Central memory CD8-positive, alpha-beta T cell (primary cell): ENCODE measurements around the gene MINPP1.
A peak's percentile ranks its signal among the peaks of the same experiment; 100 is the strongest.
"Not testable (repeated sequence)": the region's sequence is repeated elsewhere in the genome, so short reads cannot be mapped to it uniquely, and the experiment has no call there.

ENCODE experiments used
- ATAC-seq: fragments of 150-1000 bp; cut with Tn5 transposase; replicated peaks from 2 replicates; pipeline ENCODE4 v1.10.0; 2022; ENCODE audit warnings: mild to moderate bottlenecking, moderate FRiP score, moderate number of reproducible peaks; ENCODE audit not compliant: poor library complexity, severe bottlenecking; ENCODE audit errors: extremely low read depth
- DNase-seq, 2 donors: peaks; one replicate each; pipeline ENCODE4 v3.0.0; 2021; ENCODE audit warnings: low spot score in 2 of 2
- H3K27ac Mint-ChIP-seq: one replicate; pipeline ENCODE4 v1.8.0; 2022; ENCODE audit warnings: low read depth, mild to moderate bottlenecking, moderate library complexity, mixed read lengths
- H3K27me3 Mint-ChIP-seq: one replicate; pipeline ENCODE4 v1.8.0; 2022; ENCODE audit warnings: mixed read lengths
- H3K36me3 Mint-ChIP-seq: one replicate; pipeline ENCODE4 v1.8.0; 2022; ENCODE audit warnings: mild to moderate bottlenecking, moderate library complexity, mixed read lengths; ENCODE audit not compliant: insufficient read depth
- H3K4me1 Mint-ChIP-seq: one replicate; pipeline ENCODE4 v1.8.0; 2022; ENCODE audit warnings: mixed read lengths
- H3K4me3 Mint-ChIP-seq: one replicate; pipeline ENCODE4 v1.8.0; 2022; ENCODE audit warnings: mild to moderate bottlenecking, moderate library complexity, mixed read lengths
- H3K9me3 Mint-ChIP-seq: one replicate; pipeline ENCODE4 v1.8.0; 2022; ENCODE audit warnings: mixed read lengths

MINPP1 gene, protein sequence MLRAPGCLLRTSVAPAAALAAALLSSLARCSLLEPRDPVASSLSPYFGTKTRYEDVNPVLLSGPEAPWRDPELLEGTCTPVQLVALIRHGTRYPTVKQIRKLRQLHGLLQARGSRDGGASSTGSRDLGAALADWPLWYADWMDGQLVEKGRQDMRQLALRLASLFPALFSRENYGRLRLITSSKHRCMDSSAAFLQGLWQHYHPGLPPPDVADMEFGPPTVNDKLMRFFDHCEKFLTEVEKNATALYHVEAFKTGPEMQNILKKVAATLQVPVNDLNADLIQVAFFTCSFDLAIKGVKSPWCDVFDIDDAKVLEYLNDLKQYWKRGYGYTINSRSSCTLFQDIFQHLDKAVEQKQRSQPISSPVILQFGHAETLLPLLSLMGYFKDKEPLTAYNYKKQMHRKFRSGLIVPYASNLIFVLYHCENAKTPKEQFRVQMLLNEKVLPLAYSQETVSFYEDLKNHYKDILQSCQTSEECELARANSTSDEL

DNA sequence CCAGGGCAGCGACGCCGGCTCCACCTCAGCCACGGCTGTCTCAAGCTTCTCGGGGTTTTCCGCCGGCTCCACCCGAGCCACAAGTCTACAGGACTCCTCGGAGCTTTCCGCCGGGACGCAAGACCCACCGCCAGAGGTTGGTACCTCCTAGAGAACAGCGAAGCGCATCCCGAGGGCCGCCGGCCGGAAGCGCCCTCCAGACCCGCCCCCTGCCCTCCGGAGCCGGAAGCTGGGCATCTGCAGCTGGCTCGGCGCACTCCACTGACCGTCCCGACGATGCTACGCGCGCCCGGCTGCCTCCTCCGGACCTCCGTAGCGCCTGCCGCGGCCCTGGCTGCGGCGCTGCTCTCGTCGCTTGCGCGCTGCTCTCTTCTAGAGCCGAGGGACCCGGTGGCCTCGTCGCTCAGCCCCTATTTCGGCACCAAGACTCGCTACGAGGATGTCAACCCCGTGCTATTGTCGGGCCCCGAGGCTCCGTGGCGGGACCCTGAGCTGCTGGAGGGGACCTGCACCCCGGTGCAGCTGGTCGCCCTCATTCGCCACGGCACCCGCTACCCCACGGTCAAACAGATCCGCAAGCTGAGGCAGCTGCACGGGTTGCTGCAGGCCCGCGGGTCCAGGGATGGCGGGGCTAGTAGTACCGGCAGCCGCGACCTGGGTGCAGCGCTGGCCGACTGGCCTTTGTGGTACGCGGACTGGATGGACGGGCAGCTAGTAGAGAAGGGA is at the start of gene MINPP1:
MINPP1 (plus strand) TSS at position 254 of the 726 bp plus-strand sequence; CDS start at position 277, 23 bp downstream.
- Mint-ChIP-seq H3K9me3 (no peaks in the 10 kb centered on the region), H3K36me3 (peaks cover 13% of the 10 kb centered on the region), H3K4me1 (peaks cover 17% of the 10 kb centered on the region), H3K27ac (peak within 1 kb of the TSS; percentile 80), H3K4me3 (peak within 1 kb of the TSS; percentile 92), H3K27me3 (no peaks in the 10 kb centered on the region)
- peak; percentile 31 to 35 for DNase-seq
- ATAC-seq: peak; percentile 77

DNA sequence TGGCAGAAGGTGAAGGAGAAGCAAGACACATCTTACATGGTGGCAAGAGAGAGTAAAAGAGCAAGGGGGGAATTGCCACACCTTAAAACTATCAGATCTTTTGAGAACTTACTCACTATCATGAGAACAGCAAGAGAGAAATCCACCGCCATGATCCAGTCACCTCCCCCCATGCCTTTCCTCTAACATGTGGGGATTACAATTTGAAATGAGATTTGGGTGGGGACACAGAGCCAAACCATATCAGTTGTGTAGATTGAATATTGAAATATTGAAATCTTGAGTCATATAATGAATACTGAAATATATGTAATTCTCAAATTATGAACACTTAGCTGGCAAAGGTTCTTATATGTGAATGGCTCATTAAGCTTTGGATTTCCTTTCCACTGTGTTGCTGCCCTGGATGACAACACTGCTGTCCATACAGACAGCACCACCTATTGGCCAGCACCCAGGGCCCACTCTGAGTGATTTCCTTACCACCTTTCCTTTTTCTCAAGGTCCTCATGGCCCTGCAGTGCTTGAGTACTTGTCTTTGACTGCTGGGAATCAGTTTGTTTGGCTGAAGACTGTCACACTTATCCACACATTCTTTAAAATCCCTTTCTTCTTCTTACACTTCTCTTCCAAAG is 48.0 kb upstream of the MINPP1 start:
- H3K36me3 Mint-ChIP-seq, DNase-seq, H3K27ac Mint-ChIP-seq, H3K4me3 Mint-ChIP-seq, H3K27me3 Mint-ChIP-seq, H3K9me3 Mint-ChIP-seq, H3K4me1 Mint-ChIP-seq: not testable (repeated sequence)
- peak; percentile 52 for ATAC-seq

DNA sequence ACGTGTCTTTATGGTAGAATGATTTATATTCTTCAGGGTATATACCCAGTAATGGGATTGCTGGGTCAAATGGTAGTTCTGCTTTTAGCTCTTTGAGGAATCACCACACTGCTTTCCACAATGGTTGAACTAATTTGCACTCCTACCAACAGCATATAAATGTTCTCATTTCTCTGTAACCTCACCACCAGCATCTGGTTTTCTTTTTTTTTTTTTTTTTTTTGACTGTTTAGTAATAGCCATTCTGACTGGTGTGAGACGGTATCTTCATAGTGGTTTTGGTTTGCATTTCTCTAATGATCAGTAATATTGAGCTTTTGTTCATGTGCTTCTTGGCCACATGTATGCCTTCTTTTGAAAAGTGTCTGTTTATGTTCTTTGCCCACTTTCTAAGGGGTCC is 42.9 kb upstream of the MINPP1 start:
- H3K27me3 Mint-ChIP-seq, H3K4me3 Mint-ChIP-seq, H3K27ac Mint-ChIP-seq, ATAC-seq, H3K9me3 Mint-ChIP-seq, DNase-seq, H3K4me1 Mint-ChIP-seq, H3K36me3 Mint-ChIP-seq: not testable (repeated sequence)

DNA sequence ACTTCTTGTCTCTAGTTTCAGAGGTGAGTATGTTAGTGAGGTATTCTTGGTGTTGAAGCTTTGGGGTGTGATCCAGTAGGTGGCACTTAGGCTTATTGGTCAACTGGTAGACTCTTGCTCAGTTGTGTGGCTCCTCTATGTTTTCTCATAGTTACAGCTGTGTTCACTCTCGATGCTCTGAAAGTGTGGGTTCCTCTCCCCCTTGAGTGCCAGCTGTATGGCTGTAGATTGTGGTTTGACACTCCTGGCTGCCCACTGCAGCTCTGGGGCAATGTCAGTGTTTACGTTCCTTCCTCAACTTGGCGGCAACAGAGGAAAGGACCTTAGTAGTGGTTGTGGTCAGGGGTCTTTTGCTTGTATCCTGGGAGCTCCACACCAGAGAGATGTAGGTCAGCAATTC is 37.8 kb upstream of the MINPP1 start:
- not testable (repeated sequence) for H3K27ac Mint-ChIP-seq, H3K27me3 Mint-ChIP-seq, H3K4me3 Mint-ChIP-seq, DNase-seq, H3K9me3 Mint-ChIP-seq, ATAC-seq, H3K36me3 Mint-ChIP-seq, H3K4me1 Mint-ChIP-seq

DNA sequence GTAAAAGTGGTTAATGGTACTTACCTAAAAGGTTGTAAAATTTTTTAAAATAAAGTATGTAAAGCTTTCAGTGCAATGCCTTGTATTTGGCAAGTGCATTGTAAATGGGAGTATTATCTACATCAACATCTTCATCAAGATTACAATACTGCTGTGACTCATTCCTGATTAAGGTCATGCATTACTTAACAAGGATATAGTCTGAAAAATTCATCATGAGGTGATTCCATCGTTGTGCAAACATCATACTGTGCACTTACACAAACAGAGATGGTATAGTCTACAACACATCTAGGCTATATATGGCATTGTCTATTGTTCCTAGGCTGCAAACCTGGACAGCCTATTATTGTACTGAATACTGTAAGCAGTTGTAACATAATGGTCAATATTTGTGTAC is 16.0 kb upstream of the MINPP1 start:
- DNase-seq, H3K9me3 Mint-ChIP-seq, H3K27ac Mint-ChIP-seq, ATAC-seq, H3K27me3 Mint-ChIP-seq, H3K4me3 Mint-ChIP-seq, H3K36me3 Mint-ChIP-seq, H3K4me1 Mint-ChIP-seq: not testable (repeated sequence)

DNA sequence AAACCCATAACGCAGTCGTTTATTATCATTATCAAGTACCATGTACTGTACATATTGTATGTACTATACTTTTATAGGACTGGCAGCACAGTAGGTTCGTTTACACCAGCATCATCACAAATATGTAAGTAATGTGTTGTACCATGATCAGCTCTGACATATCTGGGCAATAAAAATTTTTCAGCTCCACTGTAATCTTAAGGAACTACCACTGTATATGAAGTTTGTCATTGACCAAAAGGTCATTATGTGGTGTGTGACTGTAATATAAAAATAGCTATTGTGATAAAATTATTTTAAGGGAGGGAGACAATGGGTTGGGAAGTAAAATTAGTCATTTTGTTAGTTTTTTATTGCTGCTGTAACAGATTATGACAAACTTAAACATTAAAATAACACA is 14.4 kb upstream of the MINPP1 start:
- H3K36me3 Mint-ChIP-seq, H3K4me1 Mint-ChIP-seq, H3K27me3 Mint-ChIP-seq, H3K4me3 Mint-ChIP-seq, DNase-seq, H3K27ac Mint-ChIP-seq, ATAC-seq, H3K9me3 Mint-ChIP-seq: not testable (repeated sequence)

DNA sequence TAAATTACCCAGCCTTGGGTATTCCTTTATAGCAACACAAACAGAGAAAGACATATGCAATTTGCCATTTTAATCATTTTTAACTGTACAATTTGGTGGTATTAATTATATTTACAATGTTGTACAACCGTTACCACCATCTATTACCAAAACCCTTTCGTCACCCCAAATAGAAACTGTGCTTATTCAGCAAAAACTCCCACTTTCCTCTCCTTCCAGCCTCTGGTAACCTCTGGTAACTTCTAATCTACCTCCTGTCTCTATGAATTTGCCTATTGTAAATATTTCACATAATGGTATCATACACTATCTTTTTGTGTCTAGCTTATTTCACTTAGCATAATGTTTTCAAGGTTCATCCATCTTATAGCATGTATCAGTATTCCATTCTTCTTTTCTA is 12.2 kb upstream of the MINPP1 start:
- not testable (repeated sequence) for ATAC-seq, H3K27ac Mint-ChIP-seq, H3K4me3 Mint-ChIP-seq, H3K4me1 Mint-ChIP-seq, H3K9me3 Mint-ChIP-seq, DNase-seq, H3K36me3 Mint-ChIP-seq
- H3K27me3 Mint-ChIP-seq: peaks cover 14% of the 10 kb centered on the region

DNA sequence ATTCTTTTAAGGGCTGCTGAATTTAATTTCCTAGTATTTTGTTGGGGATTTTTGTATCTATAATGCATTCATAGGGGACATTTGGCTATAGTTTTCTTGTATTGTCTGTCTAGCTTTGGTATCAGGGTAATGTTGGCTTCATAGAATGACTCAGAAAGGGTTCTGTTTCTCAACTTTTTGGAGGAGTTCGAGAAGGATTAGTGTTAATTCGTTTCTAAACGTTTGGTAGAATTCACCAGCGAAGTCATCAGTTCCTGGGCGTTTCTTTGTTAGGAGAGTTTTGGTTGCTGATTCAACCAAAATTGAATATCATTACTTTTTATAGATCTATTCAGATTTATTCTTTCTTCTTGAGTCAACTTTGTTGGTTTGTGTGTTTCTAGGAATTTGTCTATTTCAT is 9.2 kb upstream of the MINPP1 start:
- DNase-seq, H3K27ac Mint-ChIP-seq, ATAC-seq, H3K4me1 Mint-ChIP-seq, H3K4me3 Mint-ChIP-seq, H3K9me3 Mint-ChIP-seq, H3K36me3 Mint-ChIP-seq: not testable (repeated sequence)
- peaks cover 16% of the 10 kb centered on the region for H3K27me3 Mint-ChIP-seq

DNA sequence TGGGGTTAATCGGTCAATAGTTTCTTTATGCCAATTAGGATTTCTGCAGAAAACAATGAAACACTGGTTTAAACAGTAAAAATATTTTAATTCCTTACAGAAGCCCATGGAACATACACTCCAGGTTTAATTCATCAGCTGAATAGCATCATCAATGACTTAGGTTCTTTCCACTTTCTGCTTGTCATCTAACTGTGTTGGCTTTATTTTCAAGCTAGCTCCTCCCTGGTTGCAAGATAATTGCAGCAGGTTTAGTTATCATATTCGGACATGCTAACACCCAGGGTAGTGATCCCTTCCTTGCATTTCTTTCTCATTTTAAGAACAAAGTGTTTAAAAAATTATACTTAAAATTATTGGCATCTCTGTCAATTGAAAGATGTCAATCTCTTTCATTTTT is 7.3 kb upstream of the MINPP1 start:
- H3K9me3 Mint-ChIP-seq, H3K4me1 Mint-ChIP-seq, ATAC-seq, DNase-seq, H3K4me3 Mint-ChIP-seq, H3K27ac Mint-ChIP-seq, H3K36me3 Mint-ChIP-seq: not testable (repeated sequence)
- peaks cover 16% of the 10 kb centered on the region for H3K27me3 Mint-ChIP-seq

DNA sequence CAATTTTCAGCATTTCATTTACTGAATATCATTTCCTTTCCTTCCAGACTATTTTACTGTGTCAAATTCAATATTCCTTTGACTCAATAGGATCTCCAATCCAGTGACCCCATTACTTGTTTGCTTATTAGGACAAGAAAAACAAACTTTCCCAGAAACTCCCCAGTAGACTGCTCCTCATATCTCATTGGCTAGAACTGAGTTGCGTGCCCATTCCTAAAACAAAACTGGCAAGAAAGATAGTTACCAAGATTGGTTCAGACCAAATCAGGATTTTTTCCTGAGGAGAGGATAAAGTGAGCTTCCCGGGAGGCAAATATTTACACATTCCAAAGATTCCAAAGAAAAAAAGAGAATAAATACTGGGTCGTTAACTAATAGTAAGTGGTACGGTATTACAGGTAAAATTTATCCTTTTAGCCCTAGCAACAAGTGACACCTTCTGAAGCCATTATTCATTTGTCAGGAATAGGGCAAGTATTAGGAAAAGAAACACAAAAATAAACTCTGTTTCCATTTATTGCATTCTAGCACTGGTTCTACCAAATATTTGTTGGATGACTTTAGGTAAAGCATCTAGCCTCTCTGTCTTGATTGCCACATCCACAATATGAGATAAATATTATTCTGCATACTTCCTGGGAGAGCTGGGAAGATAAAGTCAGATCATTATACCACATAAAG is 6.4 kb upstream of the MINPP1 start:
- peaks cover 16% of the 10 kb centered on the region for H3K27me3 Mint-ChIP-seq
- ATAC-seq, H3K27ac Mint-ChIP-seq, H3K4me3 Mint-ChIP-seq, DNase-seq, H3K36me3 Mint-ChIP-seq, H3K4me1 Mint-ChIP-seq, H3K9me3 Mint-ChIP-seq: not testable (repeated sequence)

DNA sequence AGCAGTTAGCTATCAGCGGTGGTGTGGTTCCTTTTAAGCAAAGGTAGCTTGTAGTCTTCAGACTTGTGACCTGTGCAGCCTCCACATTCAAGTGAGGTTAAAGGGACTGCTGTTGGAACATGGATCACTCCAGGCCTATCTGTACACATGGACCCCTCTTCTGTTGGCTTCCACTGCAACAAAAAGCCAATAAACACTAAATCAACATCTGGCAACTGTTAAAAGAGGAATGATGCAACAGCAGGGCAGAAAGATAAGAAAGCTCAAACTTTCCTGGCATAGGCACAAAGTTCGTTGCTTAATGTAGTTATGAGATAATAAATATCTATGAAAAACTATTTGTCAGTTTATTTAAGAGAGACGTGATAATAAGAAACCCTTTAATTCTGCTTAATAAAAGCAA is 4.0 kb upstream of the MINPP1 start:
- Mint-ChIP-seq H3K36me3 (peaks cover 5% of the 10 kb centered on the region), H3K4me3 (no peak overlapping the region), H3K27me3 (peaks cover 16% of the 10 kb centered on the region), H3K27ac (no peak overlapping the region), H3K4me1 (peaks cover 4% of the 10 kb centered on the region), H3K9me3 (no peaks in the 10 kb centered on the region)
- DNase-seq: no peak
- ATAC-seq: no peak

DNA sequence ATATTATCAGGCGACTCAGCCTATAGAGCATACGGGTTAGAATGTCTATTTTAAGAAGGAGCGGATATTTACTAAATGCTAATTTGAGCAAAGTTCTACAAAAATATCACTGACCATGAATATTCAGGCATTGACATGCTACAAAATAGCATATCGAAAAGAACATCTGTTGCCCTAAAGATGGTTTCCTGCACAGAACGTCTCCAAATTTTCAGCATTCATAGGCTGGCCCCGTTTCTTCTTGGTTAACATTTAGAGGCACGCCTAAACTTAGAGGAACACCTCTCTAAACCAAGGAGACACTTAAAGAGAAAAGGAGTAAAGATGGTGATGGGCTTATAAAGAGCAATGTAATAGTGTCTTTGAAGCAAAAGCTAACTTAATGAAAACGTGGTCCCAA is 1.3 kb upstream of the MINPP1 start:
- H3K9me3 Mint-ChIP-seq: no peaks in the 10 kb centered on the region
- no peak for DNase-seq
- peak overlapping the region; percentile 92 for H3K4me3 Mint-ChIP-seq
- H3K27ac Mint-ChIP-seq: no peak overlapping the region
- ATAC-seq: no peak
- H3K4me1 Mint-ChIP-seq: peaks cover 13% of the 10 kb centered on the region
- peaks cover 5% of the 10 kb centered on the region for H3K36me3 Mint-ChIP-seq
- no peaks in the 10 kb centered on the region for H3K27me3 Mint-ChIP-seq
